ENCODE measurements around the gene NELFE.

DNA sequence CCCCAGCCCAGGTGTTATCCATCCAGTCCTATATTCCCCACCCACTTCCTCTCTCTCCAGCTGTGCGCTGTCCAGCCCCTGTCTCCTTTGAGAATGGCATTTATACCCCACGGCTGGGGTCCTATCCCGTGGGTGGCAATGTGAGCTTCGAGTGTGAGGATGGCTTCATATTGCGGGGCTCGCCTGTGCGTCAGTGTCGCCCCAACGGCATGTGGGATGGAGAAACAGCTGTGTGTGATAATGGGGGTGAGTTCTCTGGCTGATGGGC lies 30.2 kb downstream of the NELFE start:
- TF ChIP-seq, protein P1, sequence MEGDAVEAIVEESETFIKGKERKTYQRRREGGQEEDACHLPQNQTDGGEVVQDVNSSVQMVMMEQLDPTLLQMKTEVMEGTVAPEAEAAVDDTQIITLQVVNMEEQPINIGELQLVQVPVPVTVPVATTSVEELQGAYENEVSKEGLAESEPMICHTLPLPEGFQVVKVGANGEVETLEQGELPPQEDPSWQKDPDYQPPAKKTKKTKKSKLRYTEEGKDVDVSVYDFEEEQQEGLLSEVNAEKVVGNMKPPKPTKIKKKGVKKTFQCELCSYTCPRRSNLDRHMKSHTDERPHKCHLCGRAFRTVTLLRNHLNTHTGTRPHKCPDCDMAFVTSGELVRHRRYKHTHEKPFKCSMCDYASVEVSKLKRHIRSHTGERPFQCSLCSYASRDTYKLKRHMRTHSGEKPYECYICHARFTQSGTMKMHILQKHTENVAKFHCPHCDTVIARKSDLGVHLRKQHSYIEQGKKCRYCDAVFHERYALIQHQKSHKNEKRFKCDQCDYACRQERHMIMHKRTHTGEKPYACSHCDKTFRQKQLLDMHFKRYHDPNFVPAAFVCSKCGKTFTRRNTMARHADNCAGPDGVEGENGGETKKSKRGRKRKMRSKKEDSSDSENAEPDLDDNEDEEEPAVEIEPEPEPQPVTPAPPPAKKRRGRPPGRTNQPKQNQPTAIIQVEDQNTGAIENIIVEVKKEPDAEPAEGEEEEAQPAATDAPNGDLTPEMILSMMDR (IDR thresholded peaks at IDR 0.05): no peak
- TF ChIP-seq, protein P2, sequence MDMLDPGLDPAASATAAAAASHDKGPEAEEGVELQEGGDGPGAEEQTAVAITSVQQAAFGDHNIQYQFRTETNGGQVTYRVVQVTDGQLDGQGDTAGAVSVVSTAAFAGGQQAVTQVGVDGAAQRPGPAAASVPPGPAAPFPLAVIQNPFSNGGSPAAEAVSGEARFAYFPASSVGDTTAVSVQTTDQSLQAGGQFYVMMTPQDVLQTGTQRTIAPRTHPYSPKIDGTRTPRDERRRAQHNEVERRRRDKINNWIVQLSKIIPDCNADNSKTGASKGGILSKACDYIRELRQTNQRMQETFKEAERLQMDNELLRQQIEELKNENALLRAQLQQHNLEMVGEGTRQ (CRISPR knock-in tag; IDR thresholded peaks at IDR 0.05): no peak
- TF ChIP-seq, protein P3, sequence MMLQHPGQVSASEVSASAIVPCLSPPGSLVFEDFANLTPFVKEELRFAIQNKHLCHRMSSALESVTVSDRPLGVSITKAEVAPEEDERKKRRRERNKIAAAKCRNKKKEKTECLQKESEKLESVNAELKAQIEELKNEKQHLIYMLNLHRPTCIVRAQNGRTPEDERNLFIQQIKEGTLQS (CRISPR knock-in tag; conservative IDR thresholded peaks at IDR 0.05): no peak
- TF ChIP-seq NR2C2 (CRISPR knock-in tag; IDR thresholded peaks at IDR 0.05) (no peak), CREB1 (CRISPR knock-in tag; IDR thresholded peaks at IDR 0.05) (no peak), TEAD4 (CRISPR knock-in tag; IDR thresholded peaks at IDR 0.05) (no peak), GABPB1 (CRISPR knock-in tag; IDR thresholded peaks at IDR 0.05) (no peak), ZNF232 (CRISPR knock-in tag; IDR thresholded peaks at IDR 0.05) (no peak), GTF2I (CRISPR knock-in tag; conservative IDR thresholded peaks at IDR 0.05) (no peak)
- TF ChIP-seq, protein P4, sequence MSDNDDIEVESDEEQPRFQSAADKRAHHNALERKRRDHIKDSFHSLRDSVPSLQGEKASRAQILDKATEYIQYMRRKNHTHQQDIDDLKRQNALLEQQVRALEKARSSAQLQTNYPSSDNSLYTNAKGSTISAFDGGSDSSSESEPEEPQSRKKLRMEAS (CRISPR knock-in tag; IDR thresholded peaks at IDR 0.05): no peak
- TF ChIP-seq, protein P5, sequence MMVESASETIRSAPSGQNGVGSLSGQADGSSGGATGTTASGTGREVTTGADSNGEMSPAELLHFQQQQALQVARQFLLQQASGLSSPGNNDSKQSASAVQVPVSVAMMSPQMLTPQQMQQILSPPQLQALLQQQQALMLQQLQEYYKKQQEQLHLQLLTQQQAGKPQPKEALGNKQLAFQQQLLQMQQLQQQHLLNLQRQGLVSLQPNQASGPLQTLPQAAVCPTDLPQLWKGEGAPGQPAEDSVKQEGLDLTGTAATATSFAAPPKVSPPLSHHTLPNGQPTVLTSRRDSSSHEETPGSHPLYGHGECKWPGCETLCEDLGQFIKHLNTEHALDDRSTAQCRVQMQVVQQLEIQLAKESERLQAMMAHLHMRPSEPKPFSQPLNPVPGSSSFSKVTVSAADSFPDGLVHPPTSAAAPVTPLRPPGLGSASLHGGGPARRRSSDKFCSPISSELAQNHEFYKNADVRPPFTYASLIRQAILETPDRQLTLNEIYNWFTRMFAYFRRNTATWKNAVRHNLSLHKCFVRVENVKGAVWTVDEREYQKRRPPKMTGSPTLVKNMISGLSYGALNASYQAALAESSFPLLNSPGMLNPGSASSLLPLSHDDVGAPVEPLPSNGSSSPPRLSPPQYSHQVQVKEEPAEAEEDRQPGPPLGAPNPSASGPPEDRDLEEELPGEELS (CRISPR knock-in tag; IDR thresholded peaks at IDR 0.05): no peak
